ENCODE results near the gene REN.

The REN gene

GRCh38 chr1:204161609-204162493 lies 4.3 kb downstream of the REN start:
- DNase-seq (ENCODE audit: low spot score) = no peak
- in situ Hi-C loops (cut with MboI; ENCODE audit: low pct_unique_long_range_greater_than_20kb, low sequenced_read_pairs, unreplicated experiment) = loop anchor here (25.0 kb wide), 1 partner anchor 225 kb away; no protein-coding TSS in a partner anchor
- TF ChIP-seq CTCF (IDR thresholded peaks at IDR 0.05; ENCODE audit: extremely low read depth, insufficient read depth, missing control alignments) = no peak

GRCh38 chr1:204157962-204158361 lies 8.2 kb downstream of the REN start:
- DNase-seq (ENCODE audit: low spot score) = no peak
- no peak for TF ChIP-seq CTCF (IDR thresholded peaks at IDR 0.05; ENCODE audit: extremely low read depth, insufficient read depth, missing control alignments)
- in situ Hi-C loops (cut with MboI; ENCODE audit: low pct_unique_long_range_greater_than_20kb, low sequenced_read_pairs, unreplicated experiment) = loop anchor here (25.0 kb wide), 1 partner anchor 229 kb away; no protein-coding TSS in a partner anchor

- in situ Hi-C loops (cut with MboI; ENCODE audit: low pct_unique_long_range_greater_than_20kb, low sequenced_read_pairs, unreplicated experiment) = loop anchor here (25.0 kb wide), 1 partner anchor 231 kb away; no protein-coding TSS in a partner anchor
- TF ChIP-seq CTCF (IDR thresholded peaks at IDR 0.05; ENCODE audit: extremely low read depth, insufficient read depth, missing control alignments) = no peak
- DNase-seq (ENCODE audit: low spot score) = no peak
Observed at GRCh38 chr1:204155881-204156280, 10.3 kb downstream of the REN start.

GRCh38 chr1:204154568-204155255 lies 11.4 kb downstream of the REN start:
- DNase-seq (ENCODE audit: low spot score) = no peak
- no peak for TF ChIP-seq CTCF (IDR thresholded peaks at IDR 0.05; ENCODE audit: extremely low read depth, insufficient read depth, missing control alignments)
- in situ Hi-C loops (cut with MboI; ENCODE audit: low pct_unique_long_range_greater_than_20kb, low sequenced_read_pairs, unreplicated experiment) = loop anchor here (25.0 kb wide), 1 partner anchor 233 kb away; no protein-coding TSS in a partner anchor

GRCh38 chr1:204153667-204154066 lies 12.5 kb downstream of the REN start:
- DNase-seq (ENCODE audit: low spot score) = no peak
- TF ChIP-seq CTCF (IDR thresholded peaks at IDR 0.05; ENCODE audit: extremely low read depth, insufficient read depth, missing control alignments) = no peak
- in situ Hi-C loops (cut with MboI; ENCODE audit: low pct_unique_long_range_greater_than_20kb, low sequenced_read_pairs, unreplicated experiment) = loop anchor here (25.0 kb wide), 1 partner anchor 234 kb away; no protein-coding TSS in a partner anchor

GRCh38 chr1:204152310-204153044 lies 13.7 kb downstream of the REN start:
- in situ Hi-C loops (cut with MboI; ENCODE audit: low pct_unique_long_range_greater_than_20kb, low sequenced_read_pairs, unreplicated experiment) = loop anchor here (25.0 kb wide), 1 partner anchor 235 kb away; no protein-coding TSS in a partner anchor
- DNase-seq (ENCODE audit: low spot score) = no peak
- TF ChIP-seq CTCF (IDR thresholded peaks at IDR 0.05; ENCODE audit: extremely low read depth, insufficient read depth, missing control alignments) = no peak
